DMS79 treated with DMSO at 0.1 percent for 48 hours (cell line): ENCODE measurements around the gene PAPPA.

Experiments
- DNase-seq: peaks from one replicate; lab custom pipeline; 2025; lab: John Stamatoyannopoulos, UW

The PAPPA gene

DNA sequence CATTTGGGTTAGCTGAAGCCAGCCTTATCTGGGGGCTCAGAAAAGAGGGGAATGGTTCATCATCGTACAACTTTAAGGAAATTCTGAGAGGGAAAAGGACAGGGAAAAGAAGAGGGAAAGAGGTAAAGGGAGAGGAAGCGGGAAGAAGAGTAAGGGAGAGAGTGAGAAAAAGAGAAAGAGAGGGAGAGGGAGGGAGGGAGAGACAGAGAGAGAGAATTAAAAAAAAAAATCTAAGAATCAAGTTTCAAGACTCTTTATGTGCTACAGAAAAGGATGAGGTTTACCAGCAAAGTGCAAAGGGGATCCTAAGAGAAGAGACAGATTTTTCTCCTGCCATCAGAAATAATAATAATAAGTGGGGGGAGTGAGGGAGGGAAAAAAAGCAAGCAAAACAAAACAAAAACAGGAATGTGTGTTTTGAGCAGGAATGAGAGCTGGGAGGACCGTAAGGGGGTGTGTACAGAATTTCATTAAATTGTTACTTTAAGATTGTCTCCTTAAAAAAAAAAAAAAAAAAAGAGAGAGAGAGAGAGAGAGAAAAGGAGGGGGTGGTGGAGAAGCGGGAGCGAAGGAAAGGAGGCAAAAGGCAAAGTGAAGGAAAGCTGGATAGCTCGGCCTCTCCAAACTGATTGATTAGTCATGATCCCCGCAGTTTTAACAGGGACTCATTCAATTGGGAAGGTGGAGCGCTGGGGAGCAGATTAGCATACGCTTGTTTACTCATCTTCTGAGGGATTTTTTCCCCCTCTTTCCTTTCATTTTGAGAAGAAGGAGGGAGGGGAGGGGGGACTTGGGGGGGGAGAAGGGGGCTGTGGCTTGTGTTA lies 438 bp upstream of the PAPPA start:
- no peak for DNase-seq

DNA sequence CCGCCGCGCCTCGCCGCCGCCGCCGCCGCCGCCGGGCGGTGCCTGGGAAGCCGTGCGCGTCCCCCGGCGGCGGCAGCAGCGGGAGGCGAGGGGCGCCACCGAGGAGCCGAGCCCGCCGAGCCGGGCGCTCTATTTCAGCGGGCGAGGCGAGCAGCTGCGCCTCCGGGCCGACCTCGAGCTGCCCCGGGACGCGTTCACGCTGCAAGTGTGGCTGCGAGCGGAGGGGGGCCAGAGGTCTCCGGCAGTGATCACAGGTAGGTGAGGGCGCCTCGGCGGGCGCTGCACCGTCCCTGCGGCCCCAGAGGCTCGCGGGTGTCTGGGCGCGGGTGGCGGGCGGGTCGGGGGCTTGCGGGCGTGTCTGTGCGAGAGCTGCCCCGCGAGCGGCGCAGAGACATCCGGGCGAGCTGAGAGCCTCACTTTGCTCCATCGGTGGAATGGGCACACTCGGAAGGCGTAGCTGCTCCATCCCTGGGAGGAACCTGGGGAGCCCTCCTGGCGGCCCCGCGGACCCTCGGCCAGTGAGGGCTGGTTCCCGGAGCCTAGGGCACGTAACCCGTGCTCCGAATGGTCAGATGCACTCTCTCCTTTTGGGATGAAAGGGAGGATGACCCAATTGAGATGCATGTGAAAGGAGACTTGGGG lies 864 bp downstream of the PAPPA start:
- no peak for DNase-seq

DNA sequence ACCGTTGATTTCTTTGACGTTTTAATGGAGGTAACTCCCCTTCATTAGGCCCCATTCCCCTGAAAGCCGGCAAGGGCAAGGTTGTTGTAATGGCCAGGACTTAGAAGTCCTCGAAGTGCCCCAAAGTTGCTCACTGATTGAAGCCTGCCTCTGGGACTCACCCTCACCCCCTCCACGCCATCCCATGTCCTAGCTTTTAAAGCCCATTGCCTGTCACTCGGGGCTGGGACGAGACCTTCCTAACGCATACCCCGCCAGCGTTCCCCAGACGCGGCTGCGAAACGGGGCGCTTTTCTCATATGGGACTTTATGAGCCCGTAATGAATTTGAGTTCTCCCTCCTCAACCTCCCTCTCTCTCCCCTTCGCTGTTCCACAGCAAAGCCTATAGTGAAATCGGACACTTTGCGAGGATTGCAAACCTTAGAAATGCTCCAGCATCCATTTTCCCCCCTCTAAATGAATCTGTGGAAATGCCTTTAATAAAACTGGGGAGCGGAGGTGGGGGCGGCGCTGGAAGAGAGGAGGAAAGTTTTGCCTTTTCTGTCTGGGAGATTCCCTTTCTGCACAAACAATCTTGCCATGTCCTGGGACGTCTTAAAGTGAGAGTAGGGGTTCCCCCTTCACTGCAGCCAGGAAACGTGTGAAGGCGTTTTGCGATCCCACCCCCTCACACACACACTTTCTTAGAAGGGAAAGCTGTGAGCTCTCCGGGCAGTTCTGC lies 1.5 kb downstream of the PAPPA start:
- DNase-seq, result no peak

DNA sequence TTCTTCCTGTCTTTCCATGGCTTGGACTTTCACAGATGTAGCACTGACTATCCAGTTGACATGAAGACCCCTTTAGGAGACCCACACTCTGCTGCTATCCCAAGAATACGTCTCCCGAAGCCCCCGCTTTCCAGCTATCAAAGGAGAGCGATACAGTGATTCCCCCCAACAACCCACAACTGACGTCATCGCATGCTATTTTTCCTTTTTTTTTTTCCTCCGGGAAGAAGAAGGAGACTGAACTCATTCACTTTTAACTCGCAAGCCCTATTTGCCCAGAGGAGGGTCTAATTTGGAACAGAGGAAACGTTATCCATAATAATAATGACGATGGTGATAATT lies 2.1 kb downstream of the PAPPA start:
- DNase-seq, result no peak

DNA sequence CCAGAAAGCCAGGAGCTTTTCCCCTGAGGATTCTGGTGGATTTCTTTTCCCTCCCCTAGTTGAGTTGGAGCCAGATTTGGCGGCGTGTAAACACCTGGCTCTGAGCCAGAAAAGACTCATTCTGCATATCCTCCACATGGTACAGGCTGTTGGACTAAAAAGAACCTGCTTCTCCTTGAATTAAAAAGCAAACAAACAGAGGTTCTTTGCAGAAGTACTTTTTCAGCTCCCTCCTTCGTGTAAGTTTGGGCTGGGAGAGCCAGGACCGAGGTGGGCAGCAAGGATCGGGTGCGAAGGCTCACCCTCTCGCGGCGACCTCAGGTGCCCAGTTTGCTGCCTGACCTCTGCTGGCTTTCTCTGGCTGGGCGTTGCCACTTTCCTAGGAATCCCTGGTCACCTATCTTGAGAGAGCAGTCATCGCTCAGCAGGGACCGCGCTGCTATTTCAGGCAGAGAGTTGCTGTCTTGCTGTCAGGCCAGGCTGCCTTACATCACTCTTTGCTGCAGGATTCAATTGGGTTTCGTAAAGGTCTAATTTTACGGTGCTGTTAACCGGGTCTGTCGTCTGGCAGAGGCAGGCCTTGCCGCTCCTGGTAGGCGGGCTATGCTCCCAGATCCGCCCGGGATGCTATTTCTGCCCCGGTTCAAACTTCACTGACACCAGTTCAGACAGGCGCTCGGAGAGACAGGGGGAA lies 3.2 kb downstream of the PAPPA start:
- DNase-seq, result peak; percentile 88

DNA sequence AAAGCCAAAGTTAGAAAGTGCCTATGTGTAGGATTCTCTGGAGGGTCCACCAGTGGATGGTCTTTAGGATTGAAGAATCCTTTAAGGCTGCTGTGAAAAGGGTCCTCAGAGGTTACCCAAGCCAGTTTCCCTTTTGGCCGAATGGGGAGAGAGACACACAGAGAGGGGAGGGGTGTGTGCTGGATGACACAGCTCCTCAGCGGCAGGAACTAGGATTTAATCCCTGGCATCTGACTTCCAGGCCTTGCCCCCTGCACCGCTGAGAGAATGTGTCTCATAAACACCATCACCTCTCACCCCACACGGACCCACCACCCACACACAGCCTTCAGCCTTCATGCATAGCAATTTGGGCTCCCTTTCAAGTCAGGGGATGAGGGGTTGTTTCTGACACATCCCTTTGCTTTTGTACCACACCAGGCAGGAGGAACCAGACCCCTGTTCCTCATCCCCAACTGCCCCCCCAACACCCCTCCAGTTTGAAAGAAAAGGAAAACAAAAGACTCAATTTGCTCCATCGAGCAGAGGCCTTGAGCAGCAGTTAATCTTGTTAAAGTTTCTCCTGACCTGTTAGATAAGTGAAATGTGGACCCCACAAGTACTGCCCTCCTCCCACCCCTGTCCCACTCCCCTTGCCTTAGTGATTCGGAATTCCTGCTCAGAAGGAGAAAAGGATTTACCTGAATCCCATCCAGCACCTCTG lies 4.0 kb downstream of the PAPPA start:
- no peak for DNase-seq

DNA sequence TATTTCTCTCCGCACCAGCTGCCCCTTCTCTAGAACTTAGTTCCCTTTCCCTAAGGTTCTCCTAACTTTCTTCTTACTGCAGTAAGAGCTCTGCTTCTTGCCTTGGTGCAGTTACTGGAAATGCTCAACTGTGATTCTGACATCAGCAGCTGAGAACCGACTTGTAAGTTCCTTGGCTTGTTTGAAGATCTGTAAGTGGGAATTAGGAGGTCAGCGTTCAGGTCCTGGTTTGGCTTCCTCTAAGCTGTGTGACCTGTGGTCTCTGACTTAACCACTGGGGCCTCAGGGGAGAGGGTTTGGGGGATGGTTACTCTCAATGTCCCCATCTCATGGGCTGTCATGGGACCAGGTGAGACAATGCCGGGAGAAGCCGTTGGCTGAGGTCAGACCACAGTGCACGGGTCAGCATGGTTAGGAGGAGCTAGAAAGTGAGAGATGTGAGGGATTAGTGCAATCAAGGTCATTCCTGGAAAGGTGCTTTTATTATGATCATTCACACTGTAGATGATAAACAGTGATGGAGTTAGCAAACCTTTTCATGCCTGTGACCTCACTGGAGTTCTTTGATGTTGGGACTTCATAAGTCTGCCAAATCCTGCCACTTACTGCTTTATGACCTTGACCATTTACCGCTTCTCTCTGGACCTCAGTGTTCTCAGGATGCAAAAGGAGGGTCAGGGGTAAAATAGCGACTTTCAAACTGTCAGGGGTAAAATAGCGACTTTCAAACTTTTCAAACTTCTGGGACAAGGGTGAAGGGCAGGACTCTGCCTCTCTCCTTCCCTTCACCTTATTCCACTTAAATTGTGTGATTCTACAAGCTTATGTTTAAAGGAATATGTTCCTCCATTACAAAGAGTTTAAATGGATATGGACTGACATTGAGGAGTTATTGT lies 7.3 kb downstream of the PAPPA start:
- DNase-seq, result no peak

DNA sequence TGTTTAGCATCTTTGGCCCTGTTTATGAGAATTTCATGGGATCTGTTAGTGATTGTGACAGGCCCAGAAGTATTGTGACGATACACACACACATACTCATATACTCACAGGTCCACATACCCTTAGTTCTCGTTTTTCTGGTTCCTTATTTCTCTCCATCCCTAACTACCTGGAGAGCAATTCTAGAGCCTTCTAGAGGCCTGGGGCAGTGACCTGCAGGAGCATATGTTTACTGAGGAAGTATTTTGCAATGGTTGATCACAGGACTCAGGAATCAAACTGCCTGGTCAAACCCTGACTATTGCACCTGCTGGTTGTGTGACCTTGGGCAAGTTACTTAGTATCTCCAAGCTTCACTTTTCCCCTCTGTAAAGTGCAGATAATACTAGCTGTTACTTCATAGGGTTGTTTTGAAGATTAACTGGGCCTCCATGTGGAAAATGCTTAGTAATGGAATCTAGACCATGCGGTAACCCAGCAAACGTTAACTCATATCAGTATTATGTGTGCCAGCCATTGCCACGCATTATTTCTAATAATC lies 8.7 kb downstream of the PAPPA start:
- no peak for DNase-seq

DNA sequence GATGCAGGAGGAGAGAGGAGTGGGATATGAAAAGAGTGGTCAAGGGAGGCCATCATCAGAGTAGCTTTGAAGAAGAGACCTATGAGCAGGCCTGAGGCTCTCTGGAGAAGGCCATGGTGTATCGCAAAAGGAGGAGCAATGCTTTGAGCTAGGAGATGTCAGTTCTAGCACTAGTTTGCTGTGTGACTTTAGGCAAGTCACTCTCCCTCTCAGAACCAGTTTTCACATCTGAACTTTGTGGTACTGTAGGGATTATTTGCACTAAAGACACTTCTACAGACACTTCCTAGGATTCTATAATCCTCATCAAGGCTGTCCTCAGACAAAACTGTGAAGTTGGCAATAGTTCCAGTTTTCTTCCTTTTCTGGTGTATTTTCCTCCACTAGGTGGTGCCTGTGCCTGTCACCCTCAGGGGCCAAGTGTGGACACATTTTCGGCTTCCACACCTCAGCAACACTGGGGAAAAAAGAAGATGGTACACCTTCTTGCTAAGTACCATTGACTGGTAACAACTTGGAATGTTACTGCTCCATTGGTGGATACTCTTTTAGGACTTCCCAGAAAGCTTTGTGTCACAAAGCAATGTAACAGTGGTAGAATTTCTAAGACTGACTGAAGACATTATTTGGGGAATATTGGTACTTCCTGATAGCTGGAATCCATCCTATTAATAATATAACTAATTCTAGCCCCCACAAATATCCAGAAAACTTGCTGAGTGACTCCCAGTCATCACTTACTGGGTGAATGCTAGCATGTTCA lies 9.9 kb downstream of the PAPPA start:
- no peak for DNase-seq

DNA sequence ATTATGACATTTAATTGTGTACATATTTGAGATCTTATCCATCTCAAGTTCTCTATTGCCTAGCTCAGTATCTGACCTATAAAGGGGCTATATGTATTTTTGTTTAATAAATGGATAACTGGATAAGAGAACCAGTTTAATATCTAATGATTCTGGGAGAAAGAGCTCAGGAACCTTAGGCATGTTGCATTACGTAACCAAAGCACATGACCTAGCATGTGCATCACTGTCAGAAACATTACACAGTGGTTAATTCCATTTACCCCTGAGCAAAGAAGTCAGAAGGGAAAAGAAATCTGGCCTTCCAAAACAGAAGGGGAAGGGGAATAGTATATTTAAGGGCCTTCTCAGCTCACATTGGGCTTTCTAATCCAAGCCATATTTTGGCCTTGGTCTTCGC lies 12.3 kb downstream of the PAPPA start:
- DNase-seq, result no peak

DNA sequence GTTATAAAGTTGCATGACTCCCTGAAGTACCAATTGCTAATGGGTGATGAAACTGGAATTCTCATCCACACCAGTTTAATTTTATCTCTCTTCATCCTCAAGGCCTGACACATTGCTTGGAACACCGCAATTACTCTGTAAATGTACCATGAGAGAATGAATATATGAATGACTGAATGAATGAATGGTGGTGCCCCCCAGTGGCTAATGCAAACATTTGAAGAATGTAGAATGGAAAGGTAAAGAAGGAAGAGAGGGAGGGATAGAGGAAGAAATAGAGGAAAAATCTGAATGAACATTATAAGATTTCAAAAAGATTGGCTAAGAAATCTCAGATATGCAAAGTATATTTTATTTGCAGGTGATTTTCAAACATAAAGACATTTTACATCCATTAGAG lies 13.1 kb downstream of the PAPPA start:
- DNase-seq, result no peak

DNA sequence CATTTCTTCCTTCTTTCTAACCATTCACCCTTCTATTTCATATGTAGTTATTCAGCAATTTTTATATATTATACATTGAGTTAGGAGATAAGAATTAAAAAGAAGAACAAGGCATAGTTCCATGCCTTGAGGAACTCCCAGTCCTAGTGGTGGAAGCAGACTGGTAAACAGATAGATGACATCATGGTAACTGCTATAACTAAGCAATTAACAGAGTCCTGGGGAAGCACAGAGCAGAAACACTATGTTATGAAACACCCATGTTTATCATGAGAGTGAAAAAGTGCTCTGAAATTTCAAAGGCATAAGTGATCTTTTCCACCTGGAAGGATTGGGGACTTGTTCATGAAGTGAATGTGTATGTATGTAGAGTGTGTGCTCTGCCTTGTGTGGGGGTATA lies 14.6 kb downstream of the PAPPA start:
- DNase-seq, result no peak

DNA sequence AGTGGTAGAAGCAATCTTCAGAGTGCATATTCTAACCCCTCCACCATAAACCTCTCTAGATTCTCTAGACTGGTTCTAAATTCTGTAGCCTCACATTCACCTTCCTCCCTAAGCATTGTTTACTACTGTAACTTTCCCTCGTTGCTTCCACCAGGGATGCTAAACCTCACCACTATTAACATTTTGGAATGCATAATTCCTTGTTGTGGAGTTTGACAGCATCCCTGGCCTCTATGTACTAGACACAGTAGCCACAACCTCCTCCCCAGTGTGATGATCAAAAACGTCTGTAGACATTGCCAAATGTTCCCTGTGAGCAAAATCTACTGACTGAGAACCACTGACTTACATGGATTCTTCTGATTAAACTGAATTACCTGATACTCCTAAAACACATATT lies 18.6 kb downstream of the PAPPA start:
- DNase-seq, result no peak

DNA sequence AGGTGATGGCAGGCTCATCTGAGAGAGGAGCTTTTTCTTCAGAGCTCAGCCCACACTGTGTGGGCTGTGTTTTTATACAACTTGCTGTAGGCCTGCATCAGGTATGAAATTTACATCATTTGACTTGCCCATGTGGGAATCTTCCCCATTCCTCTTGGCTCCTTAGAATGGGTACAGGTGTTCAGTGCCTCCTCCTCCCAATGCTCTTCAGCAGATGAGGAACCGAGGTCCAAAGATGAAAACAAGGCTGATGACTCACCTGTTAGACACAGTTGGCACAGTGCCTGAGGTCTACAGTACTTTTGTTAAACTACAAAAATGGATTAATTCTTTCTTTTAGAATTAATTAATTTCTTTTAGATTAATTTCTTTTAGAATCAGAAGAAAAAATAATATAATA lies 20.8 kb downstream of the PAPPA start:
- no peak for DNase-seq

DNA sequence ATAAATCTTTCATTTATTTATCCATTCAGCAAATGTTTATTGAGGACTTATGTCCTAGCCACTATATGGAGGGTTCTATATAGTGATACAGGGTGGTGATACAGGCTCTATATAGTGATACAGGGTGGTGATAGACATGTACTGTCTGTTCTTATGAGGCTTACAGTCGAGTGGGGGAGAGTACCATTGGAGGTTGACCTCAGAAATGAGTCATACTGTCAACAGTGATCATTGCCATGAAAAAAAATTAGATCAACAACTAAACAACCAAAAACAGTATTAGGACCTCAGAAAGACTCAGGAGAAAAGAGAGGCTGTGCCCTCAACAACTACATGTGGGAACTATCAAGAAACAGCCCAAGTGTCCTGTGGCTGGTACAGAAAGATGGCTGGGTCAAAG lies 22.0 kb downstream of the PAPPA start:
- DNase-seq, result no peak

DNA sequence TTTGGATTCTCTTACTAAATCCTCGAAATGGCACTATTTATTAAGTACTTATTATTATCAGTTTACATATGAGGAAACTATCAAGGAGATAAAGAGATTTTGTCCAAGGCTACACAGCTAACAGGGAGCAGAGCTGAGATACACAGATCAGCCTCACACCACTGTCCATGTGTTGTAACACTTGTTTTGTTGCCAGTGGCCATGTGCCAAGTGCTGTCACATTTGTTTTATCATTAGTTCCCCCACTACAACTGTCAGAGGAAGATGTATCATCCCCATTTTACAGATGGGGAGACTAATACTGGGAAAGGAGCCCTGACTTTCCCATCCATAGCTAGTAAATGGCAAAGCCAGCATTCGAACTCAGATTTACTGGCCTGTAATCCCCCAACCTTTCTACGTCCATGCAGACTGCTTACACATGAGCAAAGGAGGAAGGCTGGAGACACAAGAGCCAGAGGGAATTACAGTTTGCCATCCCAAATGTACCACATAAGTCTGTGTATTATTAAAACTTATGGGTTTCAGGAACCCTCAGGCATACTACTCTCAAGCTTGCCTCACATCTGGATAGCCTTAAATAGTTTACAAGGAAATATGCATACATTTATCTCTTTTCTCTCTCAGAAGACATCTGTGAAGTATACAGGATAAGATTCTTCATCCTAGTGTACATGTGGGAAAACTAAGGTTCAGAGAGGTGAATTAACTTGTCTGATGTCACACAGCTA lies 25.1 kb downstream of the PAPPA start:
- DNase-seq, result no peak

DNA sequence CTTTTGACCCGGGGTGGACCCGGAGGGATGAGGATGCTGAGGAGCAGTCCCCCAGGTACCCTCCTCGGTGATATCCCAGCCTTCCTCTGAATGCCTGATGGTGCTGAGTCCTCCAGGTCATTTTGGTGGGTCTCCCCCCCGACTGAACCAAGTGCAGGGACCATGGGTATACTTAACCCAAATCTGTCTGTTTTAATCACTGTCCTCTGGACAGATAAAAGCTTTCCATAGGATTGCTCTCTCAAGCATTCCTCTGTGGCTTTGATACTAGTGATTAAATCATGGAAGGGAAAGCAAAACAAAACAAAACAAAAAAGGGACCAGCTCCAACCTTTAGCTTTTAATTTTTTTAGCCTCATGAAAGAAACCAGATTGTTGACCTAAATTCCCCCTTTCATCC lies 26.0 kb downstream of the PAPPA start:
- DNase-seq, result no peak

DNA sequence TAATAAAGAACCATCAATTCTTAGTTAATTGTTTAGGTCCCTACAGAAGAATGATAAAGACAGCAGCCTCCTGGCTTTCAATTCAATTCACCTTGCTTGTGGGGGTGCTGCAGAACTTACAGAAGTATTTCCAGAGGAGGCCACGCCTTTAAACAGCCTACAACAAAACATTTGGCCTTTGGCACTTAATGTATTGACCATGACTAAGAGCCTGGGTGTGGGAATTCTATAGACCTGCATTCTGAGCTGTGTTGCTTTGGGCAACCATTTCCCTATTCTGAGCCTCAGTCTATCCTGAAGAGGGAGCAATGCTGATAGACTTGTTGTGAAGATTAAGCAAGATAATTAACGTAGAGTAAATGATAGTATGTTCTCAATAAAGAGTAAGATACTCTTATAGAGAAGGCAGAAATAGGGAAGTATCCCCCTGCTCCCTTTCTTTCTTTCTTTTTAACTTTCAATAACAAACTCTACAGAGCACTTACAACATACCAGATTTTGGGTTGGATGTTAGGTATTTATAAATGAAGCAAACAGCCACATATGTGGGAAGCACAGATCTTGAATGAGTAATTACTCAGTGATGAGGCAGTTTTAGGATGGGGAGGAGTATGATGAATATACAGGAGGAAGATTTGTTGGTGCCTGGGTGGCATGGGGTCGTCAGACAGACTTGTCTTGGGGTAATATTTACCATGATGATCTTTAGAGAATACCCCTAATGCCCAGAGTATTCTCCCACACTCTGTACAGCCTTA lies 28.4 kb downstream of the PAPPA start:
- no peak for DNase-seq

DNA sequence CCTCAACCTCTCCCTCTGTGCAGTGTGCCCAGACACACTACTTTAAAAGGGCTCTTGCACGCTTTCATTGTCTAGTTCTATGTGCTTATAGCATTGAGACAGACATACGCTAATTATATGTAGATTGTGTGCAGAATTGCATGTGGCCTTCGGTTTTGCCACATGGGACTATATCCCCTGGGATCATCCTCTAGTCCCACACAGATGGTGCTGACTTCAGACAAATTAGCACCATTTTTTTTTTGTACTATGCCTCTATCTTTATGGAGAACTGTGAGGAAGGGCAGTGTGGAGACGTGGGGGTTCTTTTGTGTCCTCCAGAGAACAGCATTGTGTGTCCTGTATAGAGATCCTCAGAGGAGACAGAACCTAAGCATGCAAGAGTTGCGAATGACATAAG lies 29.3 kb downstream of the PAPPA start:
- DNase-seq, result no peak
